Inferior parietal cortex (tissue), 1 donor: ENCODE data around the gene PP2D1.
"Not testable (repeated sequence)": the region's sequence is repeated elsewhere in the genome, so short reads cannot be mapped to it uniquely, and the experiment has no call there.

ENCODE experiments used
- DNase-seq: peaks from one replicate; pipeline ENCODE4 v3.0.0-alpha.2; 2016; ENCODE audit errors: extremely low spot score

PP2D1 gene

DNA sequence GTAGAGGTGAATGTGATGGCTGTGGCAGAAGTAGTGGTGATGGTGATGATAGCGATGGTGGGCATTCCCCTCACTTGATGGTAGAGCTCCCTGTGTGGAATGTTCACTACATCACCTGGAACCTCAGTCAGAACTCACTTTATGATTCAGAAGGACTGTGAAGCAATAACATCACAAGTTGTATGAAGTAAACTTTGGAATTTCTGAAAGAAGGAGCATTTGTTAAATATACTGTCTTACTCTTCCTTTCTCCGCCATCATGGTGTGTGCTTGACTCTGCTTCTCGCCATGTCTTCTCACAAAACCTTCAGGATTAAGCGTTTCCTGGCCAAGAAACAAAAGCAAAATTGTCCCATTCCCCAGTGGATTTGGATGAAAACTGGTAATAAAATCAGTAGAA lies at the start of gene PP2D1:
Gene PP2D1 (minus strand): TSS at position 101 of the 400 bp plus-strand sequence. CDS start 192 bp downstream, outside the sequence.
- DNase-seq = no peak

- DNase-seq = no peak
Measured at GRCh38 chr3:20060974-20061685, 49.1 kb upstream of the PP2D1 start.

DNA sequence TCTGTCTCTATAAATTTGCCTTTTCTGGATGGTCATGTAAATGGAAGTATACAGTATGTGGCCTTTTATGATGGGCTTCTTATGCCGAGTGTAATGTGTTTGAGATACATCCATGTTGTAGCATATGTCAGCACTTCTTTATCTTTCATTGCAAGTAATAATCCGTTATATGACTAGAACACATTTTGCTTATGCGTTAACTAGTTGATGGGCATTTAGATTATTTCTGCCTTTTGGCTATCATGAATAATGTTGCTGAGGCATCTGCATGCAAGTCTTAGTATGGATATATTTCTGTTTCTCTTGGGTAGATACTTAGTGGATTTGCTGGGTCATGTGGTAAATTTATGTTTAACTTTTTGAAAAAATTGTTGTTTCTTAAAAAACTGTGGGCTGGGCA lies 47.9 kb upstream of the PP2D1 start:
- no peak for DNase-seq

GRCh38 chr3:20057612-20058180 lies 45.6 kb upstream of the PP2D1 start:
- peak; percentile 3 for DNase-seq

DNA sequence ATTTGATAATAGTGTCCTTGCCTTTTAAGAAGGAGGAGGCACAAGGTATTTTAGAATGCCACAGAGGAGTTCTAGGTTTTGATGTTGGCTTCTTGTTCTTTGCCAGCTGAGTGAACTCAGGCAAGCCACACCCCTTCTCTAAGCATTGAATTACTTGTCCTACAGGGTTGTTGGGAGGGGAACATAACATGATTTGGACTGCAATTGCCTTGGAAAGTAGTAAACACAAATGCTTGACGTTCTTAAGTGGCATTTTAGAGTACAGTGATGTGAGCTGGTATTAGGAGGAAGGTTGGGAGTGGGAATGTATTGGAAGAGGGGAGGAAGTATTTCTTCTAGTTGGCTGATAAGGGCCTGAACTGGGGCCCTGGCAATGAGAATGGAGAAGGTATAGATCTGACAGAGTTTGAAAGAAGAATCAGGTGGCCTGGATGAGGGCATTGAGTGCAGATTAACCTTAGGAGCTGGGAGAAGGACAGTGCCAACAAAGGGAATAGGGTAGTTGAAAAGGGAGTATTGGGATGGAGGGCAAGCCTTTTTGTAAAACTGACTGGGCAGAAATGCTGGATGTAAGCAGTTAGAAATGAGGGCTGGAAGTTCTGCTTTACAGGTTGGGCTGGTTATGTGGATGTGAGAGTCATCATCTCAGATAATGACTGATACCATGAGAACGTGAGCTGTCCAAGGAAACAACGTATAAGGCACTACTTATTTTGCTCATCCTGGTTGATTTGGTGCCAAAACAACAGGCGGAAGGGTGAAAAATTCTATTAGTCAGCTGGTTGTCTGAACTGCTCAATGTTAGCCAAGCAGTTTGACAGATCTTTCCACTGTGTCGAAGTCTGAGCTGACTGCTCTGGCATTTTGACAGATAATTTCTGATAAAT lies 44.9 kb upstream of the PP2D1 start:
- DNase-seq = peak; percentile 5

DNA sequence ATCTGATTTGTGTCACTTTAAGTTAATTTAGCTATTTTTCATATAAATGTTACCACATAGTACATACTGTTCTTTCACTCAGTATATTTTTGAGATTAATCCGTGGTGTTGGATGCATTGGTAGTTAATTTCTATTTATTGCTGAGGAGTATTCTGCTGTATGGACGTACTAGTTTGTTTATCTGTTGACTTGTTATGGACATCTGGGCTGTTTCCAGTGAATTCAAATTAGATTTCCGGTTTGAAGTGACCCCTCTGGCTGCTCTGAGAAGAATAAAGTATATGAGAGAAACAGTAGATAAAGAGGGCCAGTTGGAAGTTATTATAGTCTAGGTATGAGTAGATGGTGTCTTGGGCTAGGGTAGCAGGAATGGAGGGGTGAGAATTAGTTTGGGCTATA lies 43.8 kb upstream of the PP2D1 start:
- DNase-seq = peak; percentile 9

- peak; percentile 22 for DNase-seq
Measured at GRCh38 chr3:20055020-20055775, 43.1 kb upstream of the PP2D1 start.

GRCh38 chr3:20054549-20054987 lies 42.5 kb upstream of the PP2D1 start:
- DNase-seq = peak; percentile 33

GRCh38 chr3:20052851-20053250 lies 40.8 kb upstream of the PP2D1 start:
- no peak for DNase-seq

- DNase-seq = peak; percentile 16
Measured at GRCh38 chr3:20051123-20051806, 39.2 kb upstream of the PP2D1 start.

DNA sequence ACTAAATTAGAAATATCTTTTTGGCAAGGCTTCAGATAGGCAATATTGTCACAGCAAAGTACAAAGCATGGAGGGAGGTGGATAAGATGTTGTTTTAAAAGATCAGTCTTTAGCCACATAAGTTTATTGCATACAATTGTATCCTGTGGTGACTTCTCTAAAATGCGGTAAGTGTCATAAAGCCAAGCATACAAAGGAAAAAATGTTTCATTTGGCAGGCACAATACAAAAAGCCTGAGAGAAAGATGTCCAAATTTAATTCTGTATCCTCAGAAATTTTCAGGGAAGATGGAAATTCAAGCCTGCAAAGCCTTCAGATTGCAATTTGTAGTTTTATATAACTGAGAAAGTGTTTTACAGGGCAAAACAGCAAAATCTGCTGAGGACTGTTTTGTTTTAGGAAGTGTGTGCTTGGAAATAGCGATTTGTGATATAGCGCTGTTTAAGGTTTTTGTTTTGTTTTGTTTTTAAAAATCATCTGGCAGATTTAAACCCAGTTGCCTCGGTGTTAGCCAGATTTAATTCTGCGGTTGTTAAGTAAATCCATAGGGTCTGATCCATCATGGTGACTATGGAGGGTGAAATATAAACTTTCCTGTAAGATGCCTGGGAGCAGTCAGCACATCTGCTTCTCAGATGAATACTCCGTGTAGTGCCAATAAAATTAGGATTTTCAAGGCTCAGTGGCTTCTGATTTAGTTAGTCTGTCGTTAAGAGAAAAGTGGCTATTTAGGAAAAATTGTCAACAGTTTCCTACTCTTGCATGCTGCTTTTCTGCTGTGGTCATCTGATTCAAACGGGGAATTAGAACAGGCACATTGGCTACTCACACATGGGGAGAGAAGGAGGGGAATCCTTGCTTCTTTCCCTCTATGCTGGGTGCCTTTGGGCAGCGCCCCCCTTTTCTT lies 36.2 kb upstream of the PP2D1 start:
- peak; percentile 53 for DNase-seq

- no peak for DNase-seq
Measured at GRCh38 chr3:20047341-20047779, 35.3 kb upstream of the PP2D1 start.

- no peak for DNase-seq
Measured at GRCh38 chr3:20046556-20046955, 34.5 kb upstream of the PP2D1 start.

DNA sequence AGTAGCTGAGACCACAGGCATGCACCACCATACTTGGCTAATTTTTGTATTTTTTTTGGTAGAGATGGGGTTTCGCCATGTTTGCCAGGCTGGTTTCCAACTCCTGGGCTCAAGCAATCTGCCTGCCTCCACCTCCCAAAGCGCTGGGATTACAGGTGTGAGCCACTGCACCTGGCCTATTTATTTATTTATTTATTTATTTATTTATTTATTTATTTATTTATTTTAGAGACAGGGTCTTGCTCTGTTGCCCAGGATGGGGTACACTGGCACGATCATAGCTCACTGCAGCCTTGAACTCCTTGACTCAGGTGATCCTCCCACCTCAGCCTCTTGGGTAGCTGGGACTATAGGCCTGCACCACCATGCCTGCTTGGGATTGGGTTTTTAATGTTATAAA lies 33.1 kb upstream of the PP2D1 start:
- DNase-seq = not testable (repeated sequence)

DNA sequence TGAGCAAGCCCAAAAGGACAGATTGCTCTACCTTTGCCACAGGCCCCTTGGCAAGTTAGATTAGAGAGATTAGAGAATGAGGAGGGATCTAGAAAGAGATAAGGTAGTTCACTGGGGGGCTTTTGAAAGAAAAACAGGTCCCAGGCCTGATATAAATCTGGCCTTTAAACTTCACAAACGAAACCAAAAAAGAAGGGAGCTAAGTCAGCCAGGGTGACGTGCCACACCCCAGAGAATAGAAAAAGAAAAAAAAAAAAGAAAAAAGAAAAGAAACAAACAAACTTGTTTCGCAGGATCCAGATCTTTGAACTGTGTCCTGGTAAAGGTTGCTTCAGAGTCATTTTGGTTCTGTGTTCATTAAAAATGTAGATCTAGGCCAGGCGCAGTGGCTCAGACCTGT lies 31.8 kb upstream of the PP2D1 start:
- no peak for DNase-seq

- peak; percentile 30 for DNase-seq
Measured at GRCh38 chr3:20043396-20043795, 31.3 kb upstream of the PP2D1 start.

DNA sequence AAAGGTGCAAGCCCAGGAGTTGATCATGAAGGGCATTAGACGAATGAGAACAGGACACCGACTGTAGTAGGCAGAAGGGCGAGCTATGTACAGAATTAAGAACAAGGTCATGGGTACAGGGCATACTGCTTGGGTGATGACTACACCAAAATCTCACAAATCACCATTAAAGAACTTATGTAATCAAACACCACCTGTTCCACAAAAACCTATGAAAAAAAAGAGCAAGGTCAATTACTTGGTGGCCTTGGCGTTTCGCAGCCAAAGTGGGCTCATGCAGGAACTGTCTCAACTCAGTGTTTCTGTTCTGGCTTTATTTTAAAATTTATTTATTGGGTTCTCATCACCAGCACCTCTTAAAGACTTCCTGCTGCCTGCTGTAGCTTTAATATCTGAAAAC lies 30.3 kb upstream of the PP2D1 start:
- DNase-seq = peak; percentile 10

- DNase-seq = peak; percentile 83
Measured at GRCh38 chr3:20041197-20041780, 29.2 kb upstream of the PP2D1 start.

GRCh38 chr3:20040548-20041196 lies 28.6 kb upstream of the PP2D1 start:
- peak; percentile 81 for DNase-seq
